H1 (cell line): ENCODE measurements around the gene KLHL35. TPM values are rescaled to one million over a fixed set of nuclear protein-coding genes. Genes with fewer than 3 reads are reported as not detected.

Experiments
- CTCF ChIA-PET: fragments of 300-600 bp; sonication (Branson Sonifier 250); formaldehyde crosslinking; loops from one replicate; lab custom pipeline; 2021; ENCODE audit not compliant: partially characterized antibody; lab: Charles Lee
- POLR2A ChIA-PET: fragments of 300-600 bp; sonication (Branson Sonifier 250); formaldehyde crosslinking; loops from one replicate; lab custom pipeline; 2021; ENCODE audit warnings: inconsistent platforms; ENCODE audit not compliant: partially characterized antibody; lab: Charles Lee
- DNase-seq, 2 experiments: peaks; one replicate each; pipeline versions ENCODE4 v3.0.0 to v3.0.0-alpha.2; 2010 to 2022; ENCODE audit warnings: low spot score in 2 of 2, low read depth in 1 of 2, mixed read lengths in 1 of 2
- FAIRE-seq: peaks from 2 replicates; lab custom pipeline; 2011; peaks lifted over from hg19 to GRCh38; lab: Jason Lieb, UNC
- H2AFZ ChIP-seq: 2 replicates; pipeline ENCODE4 v1.8.1; 2012; ENCODE audit warnings: low read length, inconsistent platforms
- H2AK5ac ChIP-seq: 2 replicates; pipeline ENCODE4 v1.6.1; 2013; ENCODE audit warnings: low read depth, low read length
- H2BK120ac ChIP-seq: replicated peaks from 2 replicates; pipeline ENCODE3; 2013; ENCODE audit warnings: low read depth, low read length, inconsistent platforms
- H2BK12ac ChIP-seq: 2 replicates; pipeline ENCODE4 v1.6.1; 2013; ENCODE audit warnings: low read depth, low read length
- H2BK15ac ChIP-seq: 2 replicates; pipeline ENCODE4 v1.6.1; 2013; ENCODE audit warnings: low read length
- H2BK20ac ChIP-seq: 2 replicates; pipeline ENCODE4 v1.6.1; 2013; ENCODE audit warnings: low read length
- H2BK5ac ChIP-seq: 2 replicates; pipeline ENCODE4 v1.6.1; 2013; ENCODE audit warnings: low read depth, low read length
- H3K14ac ChIP-seq: 2 replicates; pipeline ENCODE4 v1.6.1; 2013; ENCODE audit warnings: inconsistent platforms; ENCODE audit not compliant: insufficient read length
- H3K18ac ChIP-seq: 2 replicates; pipeline ENCODE4 v1.6.1; 2013; ENCODE audit warnings: low read length; ENCODE audit errors: extremely low read depth
- H3K23ac ChIP-seq: 2 replicates; pipeline ENCODE4 v1.6.1; 2013; ENCODE audit warnings: inconsistent platforms; ENCODE audit not compliant: insufficient read length
- H3K23me2 ChIP-seq: 2 replicates; pipeline ENCODE4 v1.6.1; 2013; ENCODE audit warnings: low read depth, low read length
- H3K27ac ChIP-seq: 2 replicates; pipeline ENCODE4 v1.6.1; 2011; ENCODE audit warnings: low read depth, low read length, inconsistent platforms
- H3K27me3 ChIP-seq, 4 experiments: replicated peaks in 1 of 4; 1 replicate in 1 of 4; 2 replicates in 3 of 4; pipeline versions ENCODE4 v1.6.1 to v1.8.1; 2011 to 2013; ENCODE audit warnings: low read length in 3 of 4, mild to moderate bottlenecking in 3 of 4, inconsistent platforms in 2 of 4, mixed read lengths in 2 of 4, moderate library complexity in 1 of 4; ENCODE audit not compliant: control insufficient read depth in 3 of 4, insufficient read depth in 3 of 4; ENCODE audit errors: extremely low read depth in 1 of 4
- H3K36me3 ChIP-seq, 4 experiments: 2 replicates each; pipeline versions ENCODE4 v1.6.1 to v1.8.1; 2011 to 2013; ENCODE audit warnings: mild to moderate bottlenecking in 4 of 4, low read length in 3 of 4, moderate library complexity in 2 of 4, control low read depth in 1 of 4, inconsistent platforms in 1 of 4; ENCODE audit not compliant: insufficient read depth in 4 of 4, control insufficient read depth in 2 of 4
- H3K4ac ChIP-seq: replicated peaks from 2 replicates; pipeline ENCODE3; 2013; ENCODE audit warnings: low read length, low read depth, mixed read lengths, inconsistent platforms; ENCODE audit not compliant: insufficient read length
- H3K4me1 ChIP-seq, 4 experiments: replicated peaks in 1 of 4; 1 replicate in 1 of 4; 2 replicates in 3 of 4; pipeline versions ENCODE4 v1.6.1 to v1.8.1; 2011 to 2013; ENCODE audit warnings: low read length in 3 of 4, inconsistent platforms in 2 of 4, mixed read lengths in 1 of 4; ENCODE audit not compliant: insufficient read depth in 4 of 4, control insufficient read depth in 3 of 4
- H3K4me2 ChIP-seq, 2 experiments: 2 replicates each; pipeline versions ENCODE4 v1.6.1 to v1.8.1; 2011 to 2013; ENCODE audit warnings: low read depth in 2 of 2, low read length in 2 of 2, control low read depth in 1 of 2, inconsistent platforms in 1 of 2, mild to moderate bottlenecking in 1 of 2; ENCODE audit not compliant: insufficient read depth in 1 of 2
- H3K4me3 ChIP-seq, 4 experiments: fragments of 200-600, 300-600 bp in 1 of 4; sonication (generic), shearing (Covaris generic), sonication (Bioruptor Twin) in 1 of 4; 2 replicates each; pipeline versions ENCODE4 v1.5.1 to v1.8.1; 2011 to 2016; ENCODE audit warnings: low read length in 4 of 4, low read depth in 3 of 4, control low read depth in 2 of 4, inconsistent platforms in 2 of 4, mild to moderate bottlenecking in 2 of 4, mixed read lengths in 1 of 4, moderate library complexity in 1 of 4; ENCODE audit not compliant: insufficient read depth in 2 of 4; ENCODE audit errors: extremely low read depth in 1 of 4
- H3K56ac ChIP-seq: replicated peaks from 2 replicates; pipeline ENCODE3; 2013; ENCODE audit warnings: low read depth, mild to moderate bottlenecking, mixed read lengths, low read length, inconsistent platforms; ENCODE audit not compliant: insufficient read length
- H3K79me1 ChIP-seq: 2 replicates; pipeline ENCODE4 v1.6.1; 2013; ENCODE audit warnings: low read depth, low read length, control low read depth
- H3K79me2 ChIP-seq, 2 experiments: 2 replicates each; pipeline versions ENCODE4 v1.6.1 to v1.8.1; 2012 to 2013; ENCODE audit warnings: low read length in 2 of 2, mild to moderate bottlenecking in 2 of 2, inconsistent platforms in 1 of 2; ENCODE audit not compliant: insufficient read depth in 2 of 2, control insufficient read depth in 1 of 2
- H3K9ac ChIP-seq, 4 experiments: replicated peaks in 1 of 4; 1 replicate in 1 of 4; 2 replicates in 3 of 4; pipeline versions ENCODE4 v1.6.1 to v1.8.1; 2011 to 2013; ENCODE audit warnings: low read depth in 3 of 4, low read length in 3 of 4, control low read depth in 2 of 4, mild to moderate bottlenecking in 2 of 4, moderate library complexity in 2 of 4, inconsistent platforms in 1 of 4; ENCODE audit errors: extremely low read depth in 1 of 4
- H3K9me3 ChIP-seq, 2 experiments: 2 replicates each; pipeline versions ENCODE4 v1.6.1 to v1.8.1; 2012 to 2013; ENCODE audit warnings: mild to moderate bottlenecking in 2 of 2, moderate library complexity in 2 of 2, control low read depth in 1 of 2, inconsistent platforms in 1 of 2, low read depth in 1 of 2, low read length in 1 of 2, mixed read lengths in 1 of 2; ENCODE audit not compliant: insufficient read depth in 2 of 2
- H4K20me1 ChIP-seq, 2 experiments: replicated peaks in 1 of 2; 2 replicates each; pipeline versions ENCODE3 to v1.8.1; 2011 to 2013; ENCODE audit warnings: inconsistent platforms in 2 of 2, low read length in 2 of 2, mild to moderate bottlenecking in 1 of 2; ENCODE audit not compliant: insufficient read depth in 2 of 2, control insufficient read depth in 1 of 2
- H4K5ac ChIP-seq: 2 replicates; pipeline ENCODE4 v1.6.1; 2013; ENCODE audit warnings: low read length, low read depth, mixed read lengths, inconsistent platforms; ENCODE audit not compliant: insufficient read length
- H4K8ac ChIP-seq: 2 replicates; pipeline ENCODE4 v1.8.0; 2013; ENCODE audit warnings: mild to moderate bottlenecking, moderate library complexity, low read length, inconsistent platforms; ENCODE audit not compliant: insufficient read depth; ENCODE audit errors: extremely low read depth
- H4K91ac ChIP-seq: replicated peaks from 2 replicates; pipeline ENCODE3; 2013; ENCODE audit warnings: low read length, mixed read lengths, inconsistent platforms; ENCODE audit not compliant: insufficient read length
- BCL11A ChIP-seq, 2 experiments: IDR thresholded peaks; one replicate each; pipeline ENCODE4 v1.6.1; 2011; ENCODE audit warnings: low read depth in 2 of 2, low read length in 2 of 2, mild to moderate bottlenecking in 2 of 2
- CTCF ChIP-seq, 3 experiments: IDR thresholded peaks; 1 replicate in 2 of 3; 2 replicates in 1 of 3; pipeline versions ENCODE4 v1.5.1 to v1.6.1; 2011; ENCODE audit warnings: low read length in 3 of 3, mild to moderate bottlenecking in 3 of 3, inconsistent platforms in 2 of 3, low read depth in 1 of 3, moderate library complexity in 1 of 3; ENCODE audit not compliant: insufficient read depth in 1 of 3; ENCODE audit errors: control extremely low read depth in 1 of 3
- EZH2 ChIP-seq: fragments of 200-600 bp; sonication (generic); IDR thresholded peaks from 2 replicates; pipeline ENCODE4 v1.7.1; 2012; ENCODE audit warnings: low read depth, mild to moderate bottlenecking, moderate library complexity, low read length, inconsistent platforms; ENCODE audit not compliant: severe bottlenecking
- FOSL1 ChIP-seq: IDR thresholded peaks from 2 replicates; pipeline ENCODE4 v1.6.1; 2011; ENCODE audit warnings: mild to moderate bottlenecking, low read depth, low read length, moderate library complexity; ENCODE audit not compliant: insufficient read depth
- KDM1A ChIP-seq: fragments of 200-600, 300-600 bp; sonication (generic); IDR thresholded peaks from 2 replicates; pipeline ENCODE4 v1.7.1; 2016; ENCODE audit warnings: mild to moderate bottlenecking, low read length, borderline replicate concordance
- POLR2A ChIP-seq, 2 experiments: IDR thresholded peaks; 1 replicate in 1 of 2; 2 replicates in 1 of 2; pipeline ENCODE4 v1.6.1; 2011; ENCODE audit warnings: low read depth in 2 of 2, low read length in 2 of 2, mild to moderate bottlenecking in 2 of 2; ENCODE audit errors: control extremely low read depth in 1 of 2
- SP1 ChIP-seq: IDR thresholded peaks from 2 replicates; pipeline ENCODE4 v1.6.1; 2011; ENCODE audit warnings: low read depth, low read length
- SRF ChIP-seq: IDR thresholded peaks from 2 replicates; pipeline ENCODE4 v1.6.1; 2011; ENCODE audit warnings: mild to moderate bottlenecking, low read depth, low read length, moderate library complexity
- SUZ12 ChIP-seq: fragments of 200-600 bp; sonication (generic); IDR thresholded peaks from 2 replicates; pipeline ENCODE4 v1.6.1; 2012; ENCODE audit warnings: mild to moderate bottlenecking, inconsistent platforms, low read length, moderate library complexity, mixed read lengths
- TAF1 ChIP-seq: IDR thresholded peaks from 2 replicates; pipeline ENCODE4 v1.6.1; 2011; ENCODE audit warnings: mild to moderate bottlenecking, low read depth, low read length
- YY1 ChIP-seq: IDR thresholded peaks from 2 replicates; pipeline ENCODE4 v1.6.1; 2011; ENCODE audit warnings: low read depth, mild to moderate bottlenecking, low read length
- WGBS, 2 experiments: shearing (Covaris generic) in 1 of 2; methylation state at CpG; one replicate each; pipeline versions ENCODE4 v1.1.6 to v1.1.7; 2013 to 2015; ENCODE audit warnings: low lambda C conversion rate in 2 of 2, mixed read lengths in 2 of 2, inconsistent platforms in 1 of 2, low coverage in 1 of 2, missing lambda C conversion rate in 1 of 2; ENCODE audit not compliant: insufficient replicate concordance in 2 of 2, insufficient coverage in 1 of 2, insufficient read length in 1 of 2; ENCODE audit errors: extremely low coverage in 1 of 2, missing lambda C conversion rate in 1 of 2; 5-methylcytosine and 5-hydroxymethylcytosine counted together
- polyA plus RNA-seq, 7 experiments: library from polyadenylated mRNA; depleted of rRNA in 3 of 7; stranded (reverse) in 5 of 7; unstranded in 2 of 7; fragments of >200 nt in 5 of 7; fragments of 200-250 nt in 2 of 7; gene quantifications; 1 replicate in 5 of 7; 2 replicates in 1 of 7; 4 replicates in 1 of 7; pipeline versions ENCODE4 v1.2.1 to v1.2.3, GENCODE V29; 2011 to 2013; ENCODE audit warnings: missing spikeins in 2 of 7, mixed read lengths in 2 of 7
- total RNA-seq: library from RNA; stranded (reverse); fragmentation: NEBNext Ultra II Directional; extraction: Animal tissue kit (Norgen Biotek cat#: 25700); gene quantifications from 2 replicates; pipeline ENCODE4 v1.2.1, GENCODE V29; 2021

KLHL35 gene
- total and polyA plus RNA-seq, 2 of the 8 experiments (the other 6 are each of a cell fraction or from before 2014, with no cell fraction given): 0.35 to 0.41 TPM

GRCh38 chr11:75456596-75457183 lies 23.7 kb upstream of the KLHL35 start:
- no peaks in the 10 kb centered on the region for H3K23me2 ChIP-seq
- no peak overlapping the region for H4K5ac ChIP-seq
- H3K36me3 ChIP-seq: no peaks in the 10 kb centered on the region
- no peak overlapping the region for H3K4ac ChIP-seq
- no peak overlapping the region for H3K27ac ChIP-seq
- H2BK12ac ChIP-seq: no peak overlapping the region
- no peak overlapping the region for H2BK120ac ChIP-seq
- WGBS, 2 experiments: 89% methylated on average over 14 of the region's 14 CpGs; no CpG with 5 or more reads in 1 of the 2 experiments
- H3K9ac ChIP-seq: no peak overlapping the region
- H3K4me2 ChIP-seq: no peak overlapping the region
- no peaks in the 10 kb centered on the region for H4K20me1 ChIP-seq
- H2BK15ac ChIP-seq: no peak overlapping the region
- no peaks in the 10 kb centered on the region for H3K27me3 ChIP-seq
- no peak overlapping the region for H2BK5ac ChIP-seq
- no peak overlapping the region for H3K56ac ChIP-seq
- H3K4me1 ChIP-seq: peaks cover 0 to 6% (median 1%) of the 10 kb centered on the region in 4 experiments; a peak in 5 of 7 replicates
- no peak overlapping the region for H2BK20ac ChIP-seq
- no peaks in the 10 kb centered on the region for H3K79me2 ChIP-seq
- H3K23ac ChIP-seq: no peak overlapping the region
- no peak overlapping the region for H2AFZ ChIP-seq
- no peak overlapping the region for H3K18ac ChIP-seq
- no peak for FAIRE-seq
- DNase-seq: no peak
- no peaks in the 10 kb centered on the region for H3K9me3 ChIP-seq
- H2AK5ac ChIP-seq: no peak overlapping the region
- ChIA-PET CTCF (interaction anchor here (0.8 to 31.5 kb wide), 10 partner anchors 9 to 266 kb away, joined by 3 to 603 read pairs (median 3); partner anchors contain the start of gene GDPD5), POLR2A (interaction anchor here (1.0 to 3.0 kb wide), 5 partner anchors 10 to 127 kb away, joined by 3 to 13 read pairs (median 3); no protein-coding TSS in a partner anchor)
- no peak overlapping the region for H3K4me3 ChIP-seq
- H4K91ac ChIP-seq: no peak overlapping the region
- no peaks in the 10 kb centered on the region for H3K79me1 ChIP-seq
- 0 out of 2 replicates have a peak overlapping the region, but pooled peaks have one; percentile 35 for H4K8ac ChIP-seq
- no peak overlapping the region for H3K14ac ChIP-seq
- TF ChIP-seq TAF1: no peak
- no peak for TF ChIP-seq EZH2
- TF ChIP-seq SRF: no peak
- no peak for TF ChIP-seq FOSL1
- TF ChIP-seq KDM1A: no peak
- TF ChIP-seq BCL11A (IDR thresholded peaks at IDR 0.05; ENCODE audit: low read depth in 2 of 2, low read length in 2 of 2): no peak
- TF ChIP-seq SUZ12: no peak
- no peak for TF ChIP-seq YY1
- TF ChIP-seq SP1: no peak
- TF ChIP-seq POLR2A (IDR thresholded peaks at IDR 0.05; ENCODE audit: control extremely low read depth in 1 of 2, low read depth in 2 of 2, low read length in 2 of 2): no peak
- no peak for TF ChIP-seq CTCF (IDR thresholded peaks at IDR 0.05; ENCODE audit: control extremely low read depth in 1 of 3, insufficient read depth in 1 of 3, low read depth in 1 of 3, low read length in 3 of 3)
